ENCODE measurements around the gene RASGRF1. TPM values are rescaled to one million over a fixed set of nuclear protein-coding genes. Genes with fewer than 3 reads are reported as not detected.

Gene RASGRF1
- total RNA-seq, 6 experiments from 2014 or later = 0.29 TPM; not detected in 5

GRCh38 chr15:78991476-78991875 is 99.1 kb downstream of the RASGRF1 start:
- DNase-seq (no peak), ATAC-seq (no peak)
- no peaks in the 10 kb centered on the region for H3K36me3 ChIP-seq
- H3K27me3 ChIP-seq = no peaks in the 10 kb centered on the region
- intact Hi-C loops (cut with DNase I) = no loop called here
- no peak overlapping the region for H3K27ac ChIP-seq
- H3K9me3 ChIP-seq = no peaks in the 10 kb centered on the region
- WGBS (ENCODE audit: insufficient coverage, low coverage, low lambda C conversion rate, missing lambda C conversion rate) = 100% methylated on average over 1 of the region's 10 CpGs
- no peaks in the 10 kb centered on the region for H3K4me1 ChIP-seq
- no peak overlapping the region for H3K4me3 ChIP-seq
- TF ChIP-seq CTCF (IDR thresholded peaks at IDR 0.05) (no peak), POLR2A (IDR thresholded peaks at IDR 0.05) (no peak)

GRCh38 chr15:78990278-78990677 is 100.3 kb downstream of the RASGRF1 start:
- intact Hi-C loops (cut with DNase I) = no loop called here
- no peak for TF ChIP-seq CTCF (IDR thresholded peaks at IDR 0.05)
- no peak for TF ChIP-seq POLR2A (IDR thresholded peaks at IDR 0.05)

GRCh38 chr15:78989701-78990240 is 100.8 kb downstream of the RASGRF1 start:
- Histone ChIP-seq H3K36me3 (no peaks in the 10 kb centered on the region), H3K27me3 (no peaks in the 10 kb centered on the region), H3K4me3 (no peak overlapping the region), H3K27ac (no peak overlapping the region), H3K9me3 (no peaks in the 10 kb centered on the region), H3K4me1 (peaks cover 0 to 10% (median 2%) of the 10 kb centered on the region in 4 donors)
- ATAC-seq (no peak), DNase-seq (no peak)
- TF ChIP-seq CTCF (IDR thresholded peaks at IDR 0.05) (no peak), POLR2A (IDR thresholded peaks at IDR 0.05) (no peak)
- intact Hi-C loops (cut with DNase I) = loop anchor here in 1 of 2 donors (10.0 kb wide), 1 partner anchor 65 kb away; no protein-coding TSS in a partner anchor
- 95% methylated on average over 5 of the region's 9 CpGs for WGBS (ENCODE audit: insufficient coverage, low coverage, low lambda C conversion rate, missing lambda C conversion rate)

More at GRCh38 chr15:78990278-78990677, 100.3 kb downstream of the RASGRF1 start:
- H3K4me3 ChIP-seq = no peak overlapping the region
- 55% methylated on average over 1 of the region's 1 CpG for WGBS (ENCODE audit: insufficient coverage, low coverage, low lambda C conversion rate, missing lambda C conversion rate)
- no peak overlapping the region for H3K27ac ChIP-seq
- no peak for ATAC-seq
- no peak for DNase-seq
- no peaks in the 10 kb centered on the region for H3K36me3 ChIP-seq
- H3K27me3 ChIP-seq = no peaks in the 10 kb centered on the region
- H3K9me3 ChIP-seq = no peaks in the 10 kb centered on the region
- H3K4me1 ChIP-seq = peaks cover 0 to 9% (median 2%) of the 10 kb centered on the region in 4 donors

- intact Hi-C loops (cut with DNase I) = loop anchor here in 1 of 2 donors (10.0 kb wide), 1 partner anchor 64 kb away; no protein-coding TSS in a partner anchor
- Histone ChIP-seq H3K9me3 (no peaks in the 10 kb centered on the region), H3K4me3 (no peak overlapping the region), H3K36me3 (no peaks in the 10 kb centered on the region), H3K27me3 (no peaks in the 10 kb centered on the region), H3K27ac (peak overlapping the region in 2 of 3 donors; percentile 15 to 57), H3K4me1 (peaks cover 0 to 10% (median 2%) of the 10 kb centered on the region in 4 donors)
- TF ChIP-seq CTCF (IDR thresholded peaks at IDR 0.05) = no peak
- 39% methylated on average over 3 of the region's 7 CpGs for WGBS (ENCODE audit: insufficient coverage, low coverage, low lambda C conversion rate, missing lambda C conversion rate)
- DNase-seq = peak in 2 of 3 donors; percentile 69 to 75
- peak; percentile 56 to 72 (median 64) for ATAC-seq
Observed at GRCh38 chr15:78988361-78988911, 102.1 kb downstream of the RASGRF1 start.
